ENCODE measurements around the gene KDM4B. TPM values are rescaled to one million over a fixed set of nuclear protein-coding genes. Genes with fewer than 3 reads are reported as not detected.
"Not testable (repeated sequence)": the region's sequence is repeated elsewhere in the genome, so short reads cannot be mapped to it uniquely, and the experiment has no call there.

Gene KDM4B
- total RNA-seq, 2 experiments from 2014 or later, result 24.4 to 25.0 TPM

- POLR2A ChIA-PET, result no interaction called here
- CTCF ChIA-PET, result no interaction called here
Observed at GRCh38 chr19:5186293-5187050, 217.6 kb downstream of the KDM4B start.

DNA sequence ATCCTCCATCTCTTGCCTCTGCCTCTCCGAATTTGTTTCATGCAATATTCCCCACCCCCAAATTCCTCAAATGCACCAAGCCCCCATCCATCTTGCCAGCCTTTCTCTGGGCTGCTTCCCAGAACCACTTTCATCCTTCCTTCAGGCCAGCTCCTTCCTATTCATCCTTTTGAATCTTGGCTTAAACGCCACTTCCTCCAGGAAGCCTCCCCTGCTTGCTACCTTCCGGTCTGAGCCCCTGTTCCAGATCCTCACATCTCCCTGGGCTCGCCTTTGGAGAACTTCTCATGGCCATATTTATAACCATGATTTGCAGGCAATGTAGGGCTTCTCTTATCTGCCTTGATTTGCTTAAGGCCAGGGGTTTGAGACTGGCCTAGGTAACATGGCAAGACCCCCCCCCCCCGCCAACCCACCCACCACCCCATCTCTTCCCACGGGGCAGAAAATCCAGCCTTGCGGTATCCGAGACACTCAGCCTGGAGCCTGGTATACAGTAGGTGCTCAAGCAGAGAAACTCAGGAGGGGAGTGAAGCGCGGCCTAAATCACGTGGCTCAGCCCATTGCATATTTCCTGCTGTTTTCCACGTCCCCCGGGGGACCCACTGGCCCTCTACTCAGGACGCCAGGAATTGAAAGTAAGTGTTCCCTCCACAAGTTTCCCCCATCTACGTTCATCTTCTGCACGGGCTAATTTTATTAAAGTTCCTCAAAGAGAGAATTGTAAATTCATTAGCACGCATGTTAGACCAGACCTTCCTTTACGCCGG is 219.8 kb downstream of the KDM4B start:
- ChIA-PET CTCF (no interaction called here), POLR2A (no interaction called here)

DNA sequence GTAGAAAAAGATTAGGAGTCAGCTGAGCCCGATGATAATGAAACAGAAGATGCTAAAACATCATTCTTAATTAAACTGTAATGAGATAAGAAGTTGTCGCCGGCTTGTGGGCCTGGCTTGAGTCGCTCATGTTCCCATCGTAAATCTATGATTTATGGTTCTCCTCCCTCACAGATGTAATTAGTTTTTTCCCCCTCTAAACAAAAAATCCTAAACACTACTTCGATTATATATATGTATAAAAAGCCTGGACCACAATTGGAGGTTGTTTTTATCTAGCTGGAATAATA is 220.3 kb downstream of the KDM4B start:
- CTCF ChIA-PET, result no interaction called here

GRCh38 chr19:5191091-5191490 is 222.2 kb downstream of the KDM4B start:
- POLR2A ChIA-PET, result no interaction called here
- CTCF ChIA-PET, result no interaction called here

More for the DNA sequence above, 220.3 kb downstream of the KDM4B start:
- POLR2A ChIA-PET, result no interaction called here

- POLR2A ChIA-PET, result no interaction called here
- CTCF ChIA-PET, result no interaction called here
Observed at GRCh38 chr19:5192568-5192967, 223.7 kb downstream of the KDM4B start.

- CTCF ChIA-PET, result no interaction called here
Observed at GRCh38 chr19:5193192-5193591, 224.3 kb downstream of the KDM4B start.

GRCh38 chr19:5194641-5195040 is 225.7 kb downstream of the KDM4B start:
- ChIA-PET CTCF (no interaction called here), POLR2A (no interaction called here)

More at GRCh38 chr19:5193192-5193591, 224.3 kb downstream of the KDM4B start:
- POLR2A ChIA-PET, result no interaction called here

DNA sequence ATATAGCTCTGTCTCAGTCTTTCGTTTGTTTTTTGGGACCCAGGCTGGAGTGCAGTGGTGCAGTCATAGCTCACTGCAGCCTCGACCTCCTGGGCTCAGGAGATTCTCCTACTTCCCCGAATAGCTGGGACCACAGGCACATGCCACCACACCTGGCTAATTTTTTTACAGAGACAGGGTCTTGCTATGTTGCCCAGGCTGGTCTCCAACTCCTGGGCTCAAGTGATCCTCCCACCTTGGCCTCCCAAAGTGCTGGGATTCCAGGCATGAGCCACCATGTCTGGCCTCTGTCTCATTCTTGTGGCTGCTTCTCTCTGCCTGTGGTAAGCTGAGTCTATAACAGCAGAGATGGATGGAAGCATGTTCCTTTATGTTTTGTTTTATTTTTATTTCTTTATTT is 226.7 kb downstream of the KDM4B start:
- CTCF ChIA-PET, POLR2A ChIA-PET: not testable (repeated sequence)

DNA sequence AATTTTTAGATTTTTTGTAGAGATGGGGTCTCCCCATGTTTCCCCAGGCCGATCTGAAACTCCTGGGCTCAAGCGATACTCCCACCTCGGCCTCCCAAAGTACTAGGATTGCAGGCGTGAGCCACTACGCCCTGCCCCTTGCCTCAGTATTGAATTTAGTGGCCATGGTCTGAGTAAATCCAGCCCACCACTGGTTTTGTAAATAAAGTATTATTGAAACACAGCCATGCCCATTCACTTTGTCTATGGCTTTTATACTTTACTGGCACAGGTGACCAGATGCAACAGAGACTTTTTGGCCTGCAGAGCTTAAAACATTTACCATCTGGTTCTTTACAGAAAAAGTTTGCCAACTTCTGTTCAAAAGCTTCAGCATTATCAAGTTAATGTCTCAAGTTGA is 227.9 kb downstream of the KDM4B start:
- ChIA-PET CTCF (no interaction called here), POLR2A (no interaction called here)

GRCh38 chr19:5200844-5201243 is 231.9 kb downstream of the KDM4B start:
- POLR2A ChIA-PET, result no interaction called here
- CTCF ChIA-PET, result no interaction called here

DNA sequence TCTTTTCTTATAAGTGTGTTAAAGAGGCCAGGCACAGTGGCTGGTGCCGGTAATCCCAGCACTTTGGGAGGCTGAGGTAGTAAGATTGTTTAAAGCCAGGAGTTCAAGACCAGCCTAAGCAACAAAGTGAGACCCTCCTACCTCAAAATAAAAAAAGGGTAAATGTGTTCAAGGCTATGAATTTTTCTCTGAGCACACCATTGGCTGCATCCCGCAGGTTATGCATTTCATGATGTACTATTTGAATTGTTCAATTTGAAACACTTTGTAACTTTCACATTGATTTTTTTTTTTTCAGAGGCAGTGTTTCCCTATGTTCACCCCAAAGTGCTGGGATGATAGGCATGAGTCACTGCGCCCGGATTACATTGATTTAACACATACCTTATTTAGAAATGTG is 233.6 kb downstream of the KDM4B start:
- POLR2A ChIA-PET, result no interaction called here

More for the DNA sequence above, 233.6 kb downstream of the KDM4B start:
- CTCF ChIA-PET, result interaction anchor here (0.6 kb wide), 1 partner anchor 312 kb away, joined by 4 read pairs; no protein-coding TSS in a partner anchor

Other genes with a start within 250 kb of the KDM4B start
- gene DPP9, start 245.3 kb upstream of the KDM4B start, total RNA-seq, result 10 to 100 TPM; 89.0 to 92.1 TPM
- gene FEM1A, start 177.4 kb upstream of the KDM4B start, total RNA-seq, result 10 to 100 TPM; 22.0 to 23.6 TPM
- 10 to 100 TPM; 24.8 to 26.6 TPM for gene TICAM1, start 137.4 kb upstream of the KDM4B start, total RNA-seq
- 10 to 100 TPM; 15.9 to 17.4 TPM for gene PLIN3, start 101.4 kb upstream of the KDM4B start, total RNA-seq
- gene ARRDC5, start 66.2 kb upstream of the KDM4B start, total RNA-seq, result under 1 TPM; 0.10 to 0.17 TPM
- gene UHRF1, start 59.6 kb upstream of the KDM4B start, total RNA-seq, result 100 to 1,000 TPM; 228 to 239 TPM

All from activated CD8-positive, alpha-beta memory T cell treated with anti-CD3 and anti-CD28 coated beads for 36 hours (primary cell).